SU-DHL-6 (cell line): ENCODE measurements around the gene OSGIN1.

Experiments used
- CTCF ChIP-seq: fragments of 200-600 bp; sonication (generic); IDR thresholded peaks from one replicate; pipeline ENCODE4 v1.5.1; 2017; ENCODE audit warnings: antibody characterized with exemption, mild to moderate bottlenecking, low read length, moderate library complexity; ENCODE audit not compliant: insufficient read depth, poor library complexity, severe bottlenecking
- EZH2phosphoT487 ChIP-seq: fragments of 200-600 bp; sonication (generic), shearing (Covaris generic); conservative IDR thresholded peaks from 2 replicates; pipeline ENCODE4 v1.6.1; 2018; ENCODE audit warnings: mild to moderate bottlenecking, antibody characterized with exemption, low read length, moderate library complexity, mixed read lengths

GRCh38 chr16:83913245-83913633 is 39.8 kb upstream of the OSGIN1 start:
- no peak for TF ChIP-seq CTCF
- TF ChIP-seq EZH2phosphoT487 = no peak
